Sigmoid colon (tissue), 7 donors: ENCODE measurements around the gene PLCH2. TPM values are rescaled to one million over a fixed set of nuclear protein-coding genes. Genes with fewer than 3 reads are reported as not detected.

Source experiments
- DNase-seq: peaks from one replicate; pipeline ENCODE4 v3.0.0-alpha.2; 2019
- H3K27ac ChIP-seq, 4 donors: fragments of 200-600 bp; sonication (generic); one replicate each; pipeline ENCODE4 v1.5.1; 2016 to 2019; ENCODE audit warnings: mild to moderate bottlenecking in 1 of 4
- H3K27me3 ChIP-seq, 3 donors: fragments of 200-600 bp; sonication (generic); one replicate each; pipeline ENCODE4 v1.5.1; 2019; ENCODE audit warnings: mild to moderate bottlenecking in 1 of 3
- H3K36me3 ChIP-seq, 4 donors: fragments of 200-600 bp; sonication (generic); one replicate each; pipeline ENCODE4 v1.5.1; 2016 to 2019
- H3K4me1 ChIP-seq, 4 donors: fragments of 200-600 bp; sonication (generic); one replicate each; pipeline ENCODE4 v1.5.1; 2017 to 2019
- H3K4me3 ChIP-seq, 4 donors: fragments of 200-600 bp; sonication (generic); one replicate each; pipeline ENCODE4 v1.5.1; 2017 to 2019; ENCODE audit warnings: mild to moderate bottlenecking in 2 of 4, moderate library complexity in 1 of 4
- H3K9me3 ChIP-seq, 4 donors: fragments of 200-600 bp in 3 of 4; sonication (generic) in 3 of 4; one replicate each; pipeline versions ENCODE4 v1.5.1 to v1.6.1; 2013 to 2019
- CTCF ChIP-seq, 4 experiments: fragments of 450-650 bp in 3 of 4; fragments of 200-600 bp in 1 of 4; IDR thresholded peaks; one replicate each; pipeline ENCODE4 v1.5.1; 2016 to 2019; ENCODE audit warnings: antibody characterized with exemption in 4 of 4, mild to moderate bottlenecking in 3 of 4, moderate library complexity in 2 of 4
- EP300 ChIP-seq, 4 donors: sonication (generic); formaldehyde crosslinking; IDR thresholded peaks; one replicate each; pipeline ENCODE4 v1.6.1; 2017; ENCODE audit warnings: antibody characterized with exemption in 4 of 4
- POLR2A ChIP-seq, 2 donors: fragments of 450-650 bp; IDR thresholded peaks; one replicate each; pipeline ENCODE4 v1.6.1; 2016; ENCODE audit warnings: antibody characterized with exemption in 2 of 2, mild to moderate bottlenecking in 2 of 2, moderate library complexity in 2 of 2
- POLR2AphosphoS5 ChIP-seq, 4 donors: sonication (generic); formaldehyde crosslinking; IDR thresholded peaks; one replicate each; pipeline ENCODE4 v1.6.1; 2017; ENCODE audit warnings: antibody characterized with exemption in 4 of 4
- WGBS, 2 donors: extraction: QIAGEN DNeasy Blood & Tissue Kit; methylation state at CpG; one replicate each; pipeline ENCODE4 v1.1.7; 2013; 5-methylcytosine and 5-hydroxymethylcytosine counted together
- intact Hi-C: fragments of 100-400 bp; cut with DNase I; formaldehyde crosslinking; loops from one replicate; pipeline ENCODE4 v1.15.1; 2023
- polyA plus RNA-seq, 3 donors: library from polyadenylated mRNA; stranded (reverse); fragments of 200-250 nt; gene quantifications; one replicate each; pipeline ENCODE4 v1.2.3, GENCODE V29; 2013
- total RNA-seq, 4 donors: library from RNA; depleted of rRNA; stranded (reverse); fragments of >200 nt; gene quantifications; one replicate each; pipeline ENCODE4 v1.1.0, GENCODE V29; 2016
- donor health status: healthy with polysubstance abuse.
- donor health status: Bipolar disorder and iron deficiency.
- donor health status: healthy.

The PLCH2 gene
- total and polyA plus RNA-seq, 7 donors, result 0.54 to 3.8 (median 1.1) TPM; not detected in 2

- peaks cover 0 to 39% (median 36%) of the 10 kb centered on the region in 4 donors for H3K4me1 ChIP-seq
- peaks cover 37 to 46% (median 44%) of the 10 kb centered on the region in 4 donors for H3K36me3 ChIP-seq
- no peaks in the 10 kb centered on the region for H3K27me3 ChIP-seq
- 84 to 89% methylated on average over 7 of the region's 7 CpGs for WGBS, 2 donors
- intact Hi-C loops, result loop anchor here (10.0 kb wide), 1 partner anchor 123 kb away; no protein-coding TSS in a partner anchor
- TF ChIP-seq POLR2AphosphoS5 (IDR thresholded peaks at IDR 0.05) (no peak), POLR2A (IDR thresholded peaks at IDR 0.05) (no peak)
- no peaks in the 10 kb centered on the region for H3K9me3 ChIP-seq
- DNase-seq, result no peak
- no peak overlapping the region for H3K4me3 ChIP-seq
- H3K27ac ChIP-seq, result no peak overlapping the region
Observed at GRCh38 chr1:2522230-2522629, 46.1 kb downstream of the PLCH2 start.

GRCh38 chr1:2523191-2523890 is 47.3 kb downstream of the PLCH2 start:
- WGBS, 2 donors, result 66 to 80% methylated on average over 32 of the region's 32 CpGs
- TF ChIP-seq CTCF (IDR thresholded peaks at IDR 0.05) (no peak), POLR2A (IDR thresholded peaks at IDR 0.05) (no peak), EP300 (IDR thresholded peaks at IDR 0.05) (no peak), POLR2AphosphoS5 (IDR thresholded peaks at IDR 0.05) (no peak)
- H3K36me3 ChIP-seq, result peaks cover 26 to 35% (median 33%) of the 10 kb centered on the region in 4 donors

GRCh38 chr1:2523891-2524609 is 48.0 kb downstream of the PLCH2 start:
- intact Hi-C loops, result loop anchor here (10.0 kb wide), 1 partner anchor 121 kb away; no protein-coding TSS in a partner anchor
- H3K4me1 ChIP-seq, result peaks cover 0 to 47% (median 44%) of the 10 kb centered on the region in 4 donors
- 68 to 79% methylated on average over 10 of the region's 10 CpGs for WGBS, 2 donors
- TF ChIP-seq CTCF (IDR thresholded peaks at IDR 0.05), result no peak
- no peak for TF ChIP-seq POLR2AphosphoS5 (IDR thresholded peaks at IDR 0.05)
- no peak for TF ChIP-seq POLR2A (IDR thresholded peaks at IDR 0.05)
- no peak for TF ChIP-seq EP300 (IDR thresholded peaks at IDR 0.05)
- DNase-seq, result no peak
- no peak overlapping the region for H3K4me3 ChIP-seq
- peaks cover 19 to 28% (median 25%) of the 10 kb centered on the region in 4 donors for H3K36me3 ChIP-seq
- H3K27me3 ChIP-seq, result peaks cover 6 to 15% (median 12%) of the 10 kb centered on the region in 3 donors
- H3K9me3 ChIP-seq, result no peaks in the 10 kb centered on the region
- H3K27ac ChIP-seq, result no peak overlapping the region

More at GRCh38 chr1:2523191-2523890, 47.3 kb downstream of the PLCH2 start:
- Histone ChIP-seq H3K27ac (no peak overlapping the region), H3K4me3 (no peak overlapping the region), H3K4me1 (peaks cover 0 to 41% (median 40%) of the 10 kb centered on the region in 4 donors), H3K9me3 (no peaks in the 10 kb centered on the region), H3K27me3 (peaks cover 0 to 8% (median 5%) of the 10 kb centered on the region in 3 donors)
- intact Hi-C loops, result loop anchor here (10.0 kb wide), 1 partner anchor 121 kb away; no protein-coding TSS in a partner anchor
- DNase-seq, result no peak

- Histone ChIP-seq H3K27ac (peak overlapping the region; percentile 70 to 83 (median 80)), H3K9me3 (no peaks in the 10 kb centered on the region), H3K36me3 (peaks cover 7 to 13% (median 11%) of the 10 kb centered on the region in 4 donors), H3K4me1 (peaks cover 0 to 60% (median 58%) of the 10 kb centered on the region in 4 donors), H3K4me3 (peak overlapping the region; percentile 58 to 96 (median 90)), H3K27me3 (peaks cover 15 to 29% (median 24%) of the 10 kb centered on the region in 3 donors)
- WGBS, 2 donors, result 2 to 5% methylated on average over 20 of the region's 20 CpGs
- no peak for DNase-seq
- TF ChIP-seq POLR2A (IDR thresholded peaks at IDR 0.05) (no peak), POLR2AphosphoS5 (IDR thresholded peaks at IDR 0.05) (no peak), CTCF (IDR thresholded peaks at IDR 0.05) (no peak), EP300 (IDR thresholded peaks at IDR 0.05) (no peak)
- intact Hi-C loops, result loop anchor here (5.0 to 10.0 kb wide), 2 partner anchors 119 to 323 kb away; no protein-coding TSS in a partner anchor
Observed at GRCh38 chr1:2525572-2525919, 49.5 kb downstream of the PLCH2 start.
